Endodermal cell (in vitro differentiated cells): ENCODE measurements around the gene SS18L1. TPM values are rescaled to one million over a fixed set of nuclear protein-coding genes. Genes with fewer than 3 reads are reported as not detected.

Experiments
- DNase-seq: peaks from one replicate; pipeline ENCODE4 v3.0.0-alpha.2; 2017
- H3K27ac ChIP-seq: 2 replicates; pipeline ENCODE4 v1.5.1; 2013; ENCODE audit warnings: mild to moderate bottlenecking, low read depth, low read length, moderate library complexity
- H3K27me3 ChIP-seq: 2 replicates; pipeline ENCODE4 v1.6.1; 2013; ENCODE audit warnings: mild to moderate bottlenecking, low read length, moderate library complexity; ENCODE audit not compliant: insufficient read depth, control insufficient read depth, poor library complexity, severe bottlenecking
- H3K36me3 ChIP-seq: 2 replicates; pipeline ENCODE4 v1.7.0; 2013; ENCODE audit warnings: mild to moderate bottlenecking, low read length, moderate library complexity; ENCODE audit not compliant: control insufficient read depth, insufficient read depth
- H3K4me1 ChIP-seq: one replicate; pipeline ENCODE4 v1.7.0; 2013; ENCODE audit warnings: low read length; ENCODE audit not compliant: control insufficient read depth, insufficient read depth
- H3K4me3 ChIP-seq: 2 replicates; pipeline ENCODE4 v1.5.1; 2013; ENCODE audit warnings: mild to moderate bottlenecking, low read length, moderate library complexity
- H3K9ac ChIP-seq: 2 replicates; pipeline ENCODE4 v1.6.1; 2013; ENCODE audit warnings: mild to moderate bottlenecking, low read length, moderate library complexity; ENCODE audit not compliant: poor library complexity, severe bottlenecking; ENCODE audit errors: extremely low read depth
- H3K9me3 ChIP-seq: 2 replicates; pipeline ENCODE4 v1.6.1; 2013; ENCODE audit warnings: mild to moderate bottlenecking, low read length, moderate library complexity; ENCODE audit not compliant: control insufficient read depth
- H3K27ac Mint-ChIP-seq: 2 replicates; pipeline ENCODE4 v1.8.0; 2020; ENCODE audit warnings: mixed read lengths
- H3K27me3 Mint-ChIP-seq: 2 replicates; pipeline ENCODE4 v1.8.0; 2021; ENCODE audit warnings: mild to moderate bottlenecking, mixed read lengths; ENCODE audit not compliant: insufficient read depth
- H3K36me3 Mint-ChIP-seq: 2 replicates; pipeline ENCODE4 v1.8.0; 2020; ENCODE audit warnings: low read depth, mixed read lengths
- H3K4me1 Mint-ChIP-seq: 2 replicates; pipeline ENCODE4 v1.8.0; 2020; ENCODE audit warnings: mixed read lengths
- H3K4me3 Mint-ChIP-seq: 2 replicates; pipeline ENCODE4 v1.8.0; 2020; ENCODE audit warnings: mild to moderate bottlenecking, moderate library complexity, mixed read lengths
- H3K9me3 Mint-ChIP-seq: 2 replicates; pipeline ENCODE4 v1.8.0; 2020; ENCODE audit warnings: mild to moderate bottlenecking, mixed read lengths
- WGBS, 2 experiments: methylation state at CpG; one replicate each; pipeline versions ENCODE4 v1.1.5 to v1.1.7; 2013; ENCODE audit warnings: missing lambda C conversion rate in 2 of 2, mixed read lengths in 1 of 2; ENCODE audit not compliant: insufficient coverage in 1 of 2, insufficient read length in 1 of 2; 5-methylcytosine and 5-hydroxymethylcytosine counted together
- total RNA-seq, 2 donors: library from RNA; stranded (reverse); fragmentation: NEBNext Ultra II Directional in 1 of 2; extraction: Animal tissue kit (Norgen Biotek cat#: 25700) in 1 of 2; gene quantifications; 2 replicates in 1 of 2; 3 replicates in 1 of 2; pipeline ENCODE4 v1.2.1, GENCODE V29; 2021
- TF ChIP-seq, protein P1 (sequence below): fragments of 200-600 bp; sonication (generic); conservative IDR thresholded peaks from 2 replicates; pipeline ENCODE4 v1.5.0; 2021; ENCODE audit warnings: antibody characterized with exemption, mild to moderate bottlenecking

SS18L1 gene
- total RNA-seq, 2 donors from 2014 or later, result 23.2 to 28.8 TPM

DNA sequence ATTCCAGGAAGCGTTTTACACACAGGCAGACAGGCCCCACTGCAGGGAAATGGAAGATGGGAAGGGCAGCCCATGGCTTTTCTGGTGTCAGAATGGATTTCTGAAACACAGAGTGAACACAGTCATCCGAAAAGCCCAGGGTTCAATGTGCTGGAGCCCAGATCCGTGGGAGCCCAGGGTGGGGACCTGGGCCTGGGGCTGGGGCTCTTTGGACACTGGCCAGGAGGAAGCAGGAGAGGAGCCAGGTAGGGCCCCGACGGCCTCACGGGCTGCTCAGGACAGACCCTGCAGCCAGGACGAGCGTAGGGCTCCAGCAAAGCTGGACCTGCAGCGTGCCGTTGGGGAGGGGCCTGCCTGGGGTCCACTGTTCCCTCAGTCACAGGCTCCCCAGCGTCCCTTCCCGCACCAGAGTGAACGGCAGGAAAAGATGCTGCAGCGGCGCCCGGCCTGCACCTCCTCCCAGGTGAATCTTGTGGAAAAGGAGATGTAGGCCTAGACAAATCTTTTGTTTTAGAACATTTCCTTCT lies 45.6 kb upstream of the SS18L1 start:
- Mint-ChIP-seq H3K27me3 (peaks cover 18% of the 10 kb centered on the region), H3K9me3 (peaks cover 10% of the 10 kb centered on the region), H3K36me3 (no peaks in the 10 kb centered on the region), H3K27ac (no peak overlapping the region), H3K4me1 (no peaks in the 10 kb centered on the region), H3K4me3 (no peak overlapping the region)
- Histone ChIP-seq H3K4me1 (no peaks in the 10 kb centered on the region), H3K36me3 (no peaks in the 10 kb centered on the region), H3K9ac (no peak overlapping the region), H3K27me3 (no peaks in the 10 kb centered on the region), H3K4me3 (no peak overlapping the region), H3K27ac (no peak overlapping the region), H3K9me3 (peaks cover 5% of the 10 kb centered on the region)
- no peak for DNase-seq
- 70 to 85% methylated on average over 2 to 16 of the region's 16 CpGs for WGBS, 2 experiments
- TF ChIP-seq, protein P1, sequence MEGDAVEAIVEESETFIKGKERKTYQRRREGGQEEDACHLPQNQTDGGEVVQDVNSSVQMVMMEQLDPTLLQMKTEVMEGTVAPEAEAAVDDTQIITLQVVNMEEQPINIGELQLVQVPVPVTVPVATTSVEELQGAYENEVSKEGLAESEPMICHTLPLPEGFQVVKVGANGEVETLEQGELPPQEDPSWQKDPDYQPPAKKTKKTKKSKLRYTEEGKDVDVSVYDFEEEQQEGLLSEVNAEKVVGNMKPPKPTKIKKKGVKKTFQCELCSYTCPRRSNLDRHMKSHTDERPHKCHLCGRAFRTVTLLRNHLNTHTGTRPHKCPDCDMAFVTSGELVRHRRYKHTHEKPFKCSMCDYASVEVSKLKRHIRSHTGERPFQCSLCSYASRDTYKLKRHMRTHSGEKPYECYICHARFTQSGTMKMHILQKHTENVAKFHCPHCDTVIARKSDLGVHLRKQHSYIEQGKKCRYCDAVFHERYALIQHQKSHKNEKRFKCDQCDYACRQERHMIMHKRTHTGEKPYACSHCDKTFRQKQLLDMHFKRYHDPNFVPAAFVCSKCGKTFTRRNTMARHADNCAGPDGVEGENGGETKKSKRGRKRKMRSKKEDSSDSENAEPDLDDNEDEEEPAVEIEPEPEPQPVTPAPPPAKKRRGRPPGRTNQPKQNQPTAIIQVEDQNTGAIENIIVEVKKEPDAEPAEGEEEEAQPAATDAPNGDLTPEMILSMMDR, result no peak

DNA sequence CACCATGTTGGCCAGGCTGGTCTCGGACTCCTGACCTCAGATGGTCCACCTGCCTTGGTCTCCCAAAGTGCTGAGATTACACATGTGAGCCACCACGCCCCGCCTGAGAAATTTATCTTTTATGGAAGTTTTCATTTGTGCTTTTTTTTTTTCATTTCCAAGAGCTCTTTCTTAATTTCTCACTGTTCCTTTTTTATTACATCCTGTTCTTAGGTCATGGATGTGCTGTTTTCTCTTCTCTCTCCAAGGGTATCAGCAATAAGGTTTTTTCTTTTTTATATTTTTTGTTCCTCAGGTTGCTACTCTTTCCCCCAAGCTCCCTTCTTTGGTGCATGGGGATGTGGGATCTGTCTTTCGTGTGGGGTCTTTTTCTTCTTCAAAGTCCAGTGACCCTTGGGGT lies 42.5 kb upstream of the SS18L1 start:
- peaks cover 18% of the 10 kb centered on the region for H3K27me3 Mint-ChIP-seq
- H3K4me3 Mint-ChIP-seq, result no peak overlapping the region
- H3K9me3 Mint-ChIP-seq, result peaks cover 5% of the 10 kb centered on the region
- no peak overlapping the region for H3K27ac Mint-ChIP-seq
- no peaks in the 10 kb centered on the region for H3K36me3 Mint-ChIP-seq
- H3K4me1 Mint-ChIP-seq, result no peaks in the 10 kb centered on the region
- Histone ChIP-seq H3K27ac (no peak overlapping the region), H3K9me3 (no peaks in the 10 kb centered on the region), H3K4me3 (no peak overlapping the region), H3K9ac (no peak overlapping the region), H3K4me1 (no peaks in the 10 kb centered on the region), H3K36me3 (no peaks in the 10 kb centered on the region), H3K27me3 (no peaks in the 10 kb centered on the region)
- no peak for DNase-seq
- WGBS, 2 experiments, result 87 to 93% methylated on average over 3 to 4 of the region's 4 CpGs
- TF ChIP-seq, protein P1, result no peak

DNA sequence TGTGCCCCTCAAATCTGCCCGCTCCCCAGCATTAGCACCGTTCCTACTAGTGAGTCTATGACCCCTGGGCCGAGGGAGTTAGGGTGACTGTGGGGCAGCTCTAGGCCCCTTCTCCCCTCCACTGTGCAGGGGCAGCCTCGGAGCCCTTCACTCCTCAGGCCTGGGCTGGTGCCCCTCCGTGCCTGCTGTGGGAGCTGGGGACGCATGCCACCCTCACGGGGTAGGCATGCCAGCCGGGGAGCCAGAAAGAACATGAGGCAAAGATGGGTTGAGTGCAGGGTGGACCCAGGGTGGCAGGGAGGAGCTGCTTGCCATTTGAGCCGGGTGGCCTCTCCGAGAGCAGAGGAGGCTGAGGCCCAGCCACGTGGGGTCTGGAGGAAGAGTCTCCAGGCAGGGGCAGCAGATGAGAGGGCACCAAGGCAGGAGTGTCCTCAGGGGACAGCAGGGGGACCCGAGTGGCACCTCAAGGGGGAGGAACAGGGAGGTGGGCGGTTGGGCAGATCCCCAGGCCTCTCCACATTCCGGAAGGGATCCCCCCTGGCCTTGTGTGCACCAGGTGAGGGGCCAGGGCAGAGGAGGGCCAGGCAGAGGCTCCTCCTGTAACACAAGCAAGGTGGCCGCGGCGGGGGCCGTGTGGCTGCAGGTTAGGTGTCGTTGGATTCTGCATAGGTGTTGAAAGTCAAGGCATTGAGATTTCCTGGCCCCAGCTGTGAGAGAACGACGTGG lies 39.9 kb upstream of the SS18L1 start:
- Histone ChIP-seq H3K9ac (no peak overlapping the region), H3K9me3 (peaks cover under 1% of the 10 kb centered on the region), H3K27ac (no peak overlapping the region), H3K36me3 (no peaks in the 10 kb centered on the region), H3K4me1 (no peaks in the 10 kb centered on the region), H3K4me3 (no peak overlapping the region), H3K27me3 (no peaks in the 10 kb centered on the region)
- Mint-ChIP-seq H3K4me1 (no peaks in the 10 kb centered on the region), H3K9me3 (peaks cover 22% of the 10 kb centered on the region), H3K27ac (no peak overlapping the region), H3K36me3 (no peaks in the 10 kb centered on the region), H3K4me3 (no peak overlapping the region), H3K27me3 (peaks cover 25% of the 10 kb centered on the region)
- peak; percentile 61 for DNase-seq
- TF ChIP-seq, protein P1, result no peak
- 78 to 88% methylated on average over 12 to 21 of the region's 21 CpGs for WGBS, 2 experiments
